GM12891 (cell line): ENCODE data around the gene KCNJ4.

Experiments used
- POLR2A ChIP-seq: IDR thresholded peaks from 2 replicates; pipeline ENCODE4 v1.6.1; 2011; ENCODE audit warnings: low read depth, low read length, control low read depth
- POLR2AphosphoS5 ChIP-seq: IDR thresholded peaks from 2 replicates; pipeline ENCODE4 v1.6.1; 2011; ENCODE audit warnings: low read depth, low read length, control low read depth
- POU2F2 ChIP-seq: IDR thresholded peaks from 2 replicates; pipeline ENCODE4 v1.6.1; 2011; ENCODE audit warnings: low read depth, mild to moderate bottlenecking, control low read depth, low read length, moderate library complexity
- SPI1 ChIP-seq: IDR thresholded peaks from 2 replicates; pipeline ENCODE4 v1.6.1; 2011; ENCODE audit warnings: low read depth, low read length, control low read depth
- TAF1 ChIP-seq: IDR thresholded peaks from 2 replicates; pipeline ENCODE4 v1.6.1; 2011; ENCODE audit warnings: low read depth, low read length, control low read depth

DNA sequence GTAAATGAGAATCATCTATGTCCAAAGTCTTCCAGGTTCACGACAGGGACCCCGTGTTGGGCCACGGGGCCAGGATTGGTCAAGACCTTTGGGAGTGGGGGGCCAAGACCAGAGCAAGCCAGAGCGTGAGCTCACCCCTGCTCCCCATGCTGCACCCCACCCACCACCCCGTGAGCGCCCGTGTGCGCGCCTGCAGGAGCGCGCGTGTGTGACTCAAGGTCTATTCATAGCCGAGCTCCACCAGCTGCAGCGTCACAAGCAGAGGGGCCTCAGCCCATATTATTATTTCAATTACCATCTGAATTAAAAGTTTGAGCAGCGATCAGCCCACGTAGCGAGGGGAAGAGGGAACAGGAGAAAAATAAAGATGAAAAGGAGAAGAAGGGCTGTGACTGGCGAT lies 5.2 kb downstream of the KCNJ4 start:
- TF ChIP-seq POLR2AphosphoS5 (no peak), TAF1 (no peak), POLR2A (no peak), SPI1 (no peak), POU2F2 (no peak)
